Testis (tissue), 2 donors: Measurements from ENCODE around the gene DAB1.

ENCODE experiments used
- POLR2A ChIP-seq: fragments of 450-650 bp; IDR thresholded peaks from one replicate; pipeline ENCODE4 v1.6.1; 2017; ENCODE audit warnings: antibody characterized with exemption, mild to moderate bottlenecking, moderate library complexity
- TF ChIP-seq, protein P1 (sequence below), 3 experiments: fragments of 450-650 bp in 2 of 3; fragments of 200-600 bp in 1 of 3; sonication (generic) in 1 of 3; IDR thresholded peaks; one replicate each; pipeline ENCODE4 v1.5.1; 2016 to 2019; ENCODE audit warnings: antibody characterized with exemption in 3 of 3, mild to moderate bottlenecking in 2 of 3, moderate library complexity in 1 of 3

DNA sequence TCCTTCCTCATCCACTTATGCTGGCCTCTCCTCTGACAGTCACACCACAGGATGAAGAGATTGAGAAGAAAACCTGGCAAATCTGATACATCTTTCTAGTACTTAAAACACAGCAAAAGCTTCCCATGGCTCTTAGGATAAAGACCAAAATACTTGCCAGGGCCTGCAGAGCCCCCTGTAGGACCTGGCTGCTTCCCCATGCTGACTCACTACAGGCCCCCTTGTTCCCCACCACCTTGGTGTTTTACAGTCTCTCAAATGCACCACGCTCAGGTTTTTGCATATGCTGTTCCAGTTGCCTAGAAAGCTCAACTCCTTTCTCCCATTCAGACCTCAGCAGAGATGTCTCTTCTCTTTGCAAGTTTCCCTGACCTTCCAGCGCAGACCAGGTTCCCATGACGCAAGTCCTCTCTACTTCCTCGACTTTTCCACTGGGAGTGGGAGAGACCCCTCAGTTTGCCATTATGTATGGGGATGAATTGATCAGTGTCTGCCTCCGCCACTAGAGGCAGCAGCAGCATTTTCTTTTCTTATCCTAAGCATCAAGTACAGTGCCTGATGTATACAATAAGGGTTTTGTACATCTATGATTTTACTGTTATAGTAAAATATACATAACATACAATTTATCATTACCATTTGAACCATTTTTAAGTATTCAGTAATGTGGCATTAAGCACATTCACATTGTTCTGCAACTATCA, 344.3 kb downstream of the DAB1 start:
- TF ChIP-seq POLR2A: no peak
- TF ChIP-seq, protein P1, sequence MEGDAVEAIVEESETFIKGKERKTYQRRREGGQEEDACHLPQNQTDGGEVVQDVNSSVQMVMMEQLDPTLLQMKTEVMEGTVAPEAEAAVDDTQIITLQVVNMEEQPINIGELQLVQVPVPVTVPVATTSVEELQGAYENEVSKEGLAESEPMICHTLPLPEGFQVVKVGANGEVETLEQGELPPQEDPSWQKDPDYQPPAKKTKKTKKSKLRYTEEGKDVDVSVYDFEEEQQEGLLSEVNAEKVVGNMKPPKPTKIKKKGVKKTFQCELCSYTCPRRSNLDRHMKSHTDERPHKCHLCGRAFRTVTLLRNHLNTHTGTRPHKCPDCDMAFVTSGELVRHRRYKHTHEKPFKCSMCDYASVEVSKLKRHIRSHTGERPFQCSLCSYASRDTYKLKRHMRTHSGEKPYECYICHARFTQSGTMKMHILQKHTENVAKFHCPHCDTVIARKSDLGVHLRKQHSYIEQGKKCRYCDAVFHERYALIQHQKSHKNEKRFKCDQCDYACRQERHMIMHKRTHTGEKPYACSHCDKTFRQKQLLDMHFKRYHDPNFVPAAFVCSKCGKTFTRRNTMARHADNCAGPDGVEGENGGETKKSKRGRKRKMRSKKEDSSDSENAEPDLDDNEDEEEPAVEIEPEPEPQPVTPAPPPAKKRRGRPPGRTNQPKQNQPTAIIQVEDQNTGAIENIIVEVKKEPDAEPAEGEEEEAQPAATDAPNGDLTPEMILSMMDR (IDR thresholded peaks at IDR 0.05): no peak
